K562 (cell line): ENCODE results near the gene TMED6.
A peak's percentile ranks its signal among the peaks of the same experiment; 100 is the strongest.

Experiments
- ARNT ChIP-seq, 2 experiments: fragments of 450-650 bp; IDR thresholded peaks; 2 replicates each; pipeline ENCODE4 v1.6.1; 2016; ENCODE audit warnings: mild to moderate bottlenecking in 1 of 2
- BHLHE40 ChIP-seq: IDR thresholded peaks from 2 replicates; pipeline ENCODE4 v1.6.1; 2011; ENCODE audit warnings: low read length, improper control_type of control experiment
- MTA1 ChIP-seq: fragments of 450-650 bp; IDR thresholded peaks from 2 replicates; pipeline ENCODE4 v1.6.1; 2017; ENCODE audit warnings: borderline replicate concordance
- RBM22 ChIP-seq: fragments of 200-400 bp; formaldehyde crosslinking; IDR thresholded peaks from 2 replicates; pipeline ENCODE4 v1.6.1; 2018; ENCODE audit warnings: low read length, low read depth; ENCODE audit not compliant: poor library complexity, severe bottlenecking
- TF ChIP-seq, protein P1 (sequence below): sonication (generic); formaldehyde crosslinking; IDR thresholded peaks from 2 replicates; pipeline ENCODE4 v1.9.0; 2022; ENCODE audit warnings: mild to moderate bottlenecking, missing genetic modification reagents
- TF ChIP-seq, protein P2 (sequence below): fragments of 250-450 bp; sonication (Bioruptor Pico); IDR thresholded peaks from 2 replicates; pipeline ENCODE4 v1.8.0; 2021; ENCODE audit warnings: borderline replicate concordance, mild to moderate bottlenecking, moderate library complexity; ENCODE audit not compliant: poor library complexity, severe bottlenecking
- TF ChIP-seq, protein P3 (sequence below), 3 experiments: IDR thresholded peaks in 2 of 3; conservative IDR thresholded peaks in 1 of 3; 2 replicates each; pipeline ENCODE4 v1.5.1; 2011 to 2012; ENCODE audit warnings: low read length in 3 of 3, mild to moderate bottlenecking in 3 of 3, control low read depth in 2 of 3, improper control_type of control experiment in 1 of 3, inconsistent platforms in 1 of 3, low read depth in 1 of 3, mixed read lengths in 1 of 3, moderate library complexity in 1 of 3; ENCODE audit not compliant: insufficient read depth in 2 of 3

DNA sequence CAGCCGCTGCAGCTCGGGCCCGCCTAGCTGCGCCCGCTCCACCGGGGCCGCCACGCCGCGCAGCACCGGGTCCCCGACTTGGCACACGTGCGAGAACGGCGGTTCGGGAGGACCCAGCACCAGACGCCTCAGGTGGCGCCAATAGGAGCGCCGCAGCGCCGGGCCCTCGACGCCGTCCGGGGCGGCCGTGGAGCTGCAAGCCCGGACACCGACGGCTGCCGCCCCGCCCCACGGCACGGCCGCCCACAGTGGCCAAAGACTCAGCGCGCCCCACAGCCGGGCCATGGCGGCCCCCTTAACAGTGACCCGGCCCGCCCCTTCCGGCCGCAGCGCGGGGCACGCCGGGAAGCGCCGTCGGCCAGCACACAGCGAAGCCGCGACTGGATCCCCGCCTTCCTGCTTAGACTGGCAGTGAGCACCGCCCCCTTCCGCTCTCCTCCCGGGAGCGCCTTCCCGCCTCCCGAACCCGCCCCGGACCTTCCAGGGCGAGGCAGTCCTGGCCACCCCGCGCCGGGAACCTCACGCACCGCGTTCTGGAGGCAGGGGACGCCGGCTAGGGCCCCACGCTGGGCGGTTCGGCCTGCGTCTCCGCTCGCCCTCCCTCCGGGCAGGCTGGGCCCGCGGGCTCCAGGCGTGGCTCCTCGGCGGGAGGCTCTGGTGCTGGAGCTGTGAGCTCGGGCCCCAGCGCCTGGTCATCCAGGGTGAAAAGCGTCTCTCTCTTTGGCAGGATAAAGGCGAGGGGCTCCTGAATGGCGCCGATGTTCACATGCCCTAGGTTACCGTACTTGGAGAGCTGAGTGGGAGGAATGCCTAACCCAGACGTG, 21.1 kb downstream of the TMED6 start, which contains the start of gene PDF:
- TF ChIP-seq, protein P1, sequence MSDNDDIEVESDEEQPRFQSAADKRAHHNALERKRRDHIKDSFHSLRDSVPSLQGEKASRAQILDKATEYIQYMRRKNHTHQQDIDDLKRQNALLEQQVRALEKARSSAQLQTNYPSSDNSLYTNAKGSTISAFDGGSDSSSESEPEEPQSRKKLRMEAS (CRISPR knock-in tag) = peak; percentile 67; the same call in 1 of the 2 replicates
- TF ChIP-seq MTA1 = no peak
- TF ChIP-seq RBM22 = no peak
- no peak; the same call in 1 of the 2 replicates for TF ChIP-seq BHLHE40
- TF ChIP-seq ARNT (IDR thresholded peaks at IDR 0.05) = no peak
- TF ChIP-seq, protein P2, sequence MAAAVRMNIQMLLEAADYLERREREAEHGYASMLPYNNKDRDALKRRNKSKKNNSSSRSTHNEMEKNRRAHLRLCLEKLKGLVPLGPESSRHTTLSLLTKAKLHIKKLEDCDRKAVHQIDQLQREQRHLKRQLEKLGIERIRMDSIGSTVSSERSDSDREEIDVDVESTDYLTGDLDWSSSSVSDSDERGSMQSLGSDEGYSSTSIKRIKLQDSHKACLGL (CRISPR knock-in tag) = peak; percentile 55
- TF ChIP-seq, protein P3, sequence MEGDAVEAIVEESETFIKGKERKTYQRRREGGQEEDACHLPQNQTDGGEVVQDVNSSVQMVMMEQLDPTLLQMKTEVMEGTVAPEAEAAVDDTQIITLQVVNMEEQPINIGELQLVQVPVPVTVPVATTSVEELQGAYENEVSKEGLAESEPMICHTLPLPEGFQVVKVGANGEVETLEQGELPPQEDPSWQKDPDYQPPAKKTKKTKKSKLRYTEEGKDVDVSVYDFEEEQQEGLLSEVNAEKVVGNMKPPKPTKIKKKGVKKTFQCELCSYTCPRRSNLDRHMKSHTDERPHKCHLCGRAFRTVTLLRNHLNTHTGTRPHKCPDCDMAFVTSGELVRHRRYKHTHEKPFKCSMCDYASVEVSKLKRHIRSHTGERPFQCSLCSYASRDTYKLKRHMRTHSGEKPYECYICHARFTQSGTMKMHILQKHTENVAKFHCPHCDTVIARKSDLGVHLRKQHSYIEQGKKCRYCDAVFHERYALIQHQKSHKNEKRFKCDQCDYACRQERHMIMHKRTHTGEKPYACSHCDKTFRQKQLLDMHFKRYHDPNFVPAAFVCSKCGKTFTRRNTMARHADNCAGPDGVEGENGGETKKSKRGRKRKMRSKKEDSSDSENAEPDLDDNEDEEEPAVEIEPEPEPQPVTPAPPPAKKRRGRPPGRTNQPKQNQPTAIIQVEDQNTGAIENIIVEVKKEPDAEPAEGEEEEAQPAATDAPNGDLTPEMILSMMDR (IDR thresholded peaks at IDR 0.05 in 2 of 3, conservative IDR thresholded peaks at IDR 0.05 in 1 of 3; ENCODE audit: insufficient read depth in 2 of 3, low read depth in 1 of 3, low read length in 3 of 3) = no peak; a peak in 1 of 6 replicates
